ENCODE data around the gene ASPG.

The ASPG gene

GRCh38 chr14:104094709-104095425 is 9.4 kb downstream of the ASPG start:
- peak; percentile 47 to 79 (median 63) for DNase-seq

- no peak for DNase-seq
These were observed 10.2 kb downstream of the ASPG start for GRCh38 chr14:104095426-104096310.

GRCh38 chr14:104096318-104096717 is 10.8 kb downstream of the ASPG start:
- DNase-seq: no peak

- no peak for DNase-seq
These were observed 11.5 kb downstream of the ASPG start for GRCh38 chr14:104096751-104097700.

GRCh38 chr14:104098272-104099095 is 13.0 kb downstream of the ASPG start:
- no peak for DNase-seq

- no peak for DNase-seq
These were observed 13.9 kb downstream of the ASPG start for GRCh38 chr14:104099096-104100041.

GRCh38 chr14:104100171-104101085 is 14.9 kb downstream of the ASPG start:
- DNase-seq: no peak

GRCh38 chr14:104101086-104101621 is 15.7 kb downstream of the ASPG start:
- no peak for DNase-seq

GRCh38 chr14:104101651-104102281 is 16.3 kb downstream of the ASPG start:
- DNase-seq: no peak

- no peak for DNase-seq
These were observed 16.9 kb downstream of the ASPG start for GRCh38 chr14:104102282-104102914.

GRCh38 chr14:104103061-104103445 is 17.6 kb downstream of the ASPG start:
- no peak for DNase-seq

GRCh38 chr14:104103446-104104075 is 18.1 kb downstream of the ASPG start:
- DNase-seq: no peak

GRCh38 chr14:104104076-104104901 is 18.8 kb downstream of the ASPG start:
- DNase-seq: no peak

- DNase-seq: no peak
These were observed 19.7 kb downstream of the ASPG start for GRCh38 chr14:104105071-104105821.

- no peak for DNase-seq
These were observed 20.4 kb downstream of the ASPG start for GRCh38 chr14:104105822-104106470.

Measured in activated naive CD4-positive, alpha-beta T cell (primary cell).